GM12892 (cell line): ENCODE data around the gene TREML2.

Experiments
- POLR2A ChIP-seq: IDR thresholded peaks from 2 replicates; pipeline ENCODE4 v1.6.1; 2011; ENCODE audit warnings: low read depth, low read length, control low read depth
- POLR2AphosphoS5 ChIP-seq: IDR thresholded peaks from 2 replicates; pipeline ENCODE4 v1.6.1; 2011; ENCODE audit warnings: low read depth, low read length, control low read depth

DNA sequence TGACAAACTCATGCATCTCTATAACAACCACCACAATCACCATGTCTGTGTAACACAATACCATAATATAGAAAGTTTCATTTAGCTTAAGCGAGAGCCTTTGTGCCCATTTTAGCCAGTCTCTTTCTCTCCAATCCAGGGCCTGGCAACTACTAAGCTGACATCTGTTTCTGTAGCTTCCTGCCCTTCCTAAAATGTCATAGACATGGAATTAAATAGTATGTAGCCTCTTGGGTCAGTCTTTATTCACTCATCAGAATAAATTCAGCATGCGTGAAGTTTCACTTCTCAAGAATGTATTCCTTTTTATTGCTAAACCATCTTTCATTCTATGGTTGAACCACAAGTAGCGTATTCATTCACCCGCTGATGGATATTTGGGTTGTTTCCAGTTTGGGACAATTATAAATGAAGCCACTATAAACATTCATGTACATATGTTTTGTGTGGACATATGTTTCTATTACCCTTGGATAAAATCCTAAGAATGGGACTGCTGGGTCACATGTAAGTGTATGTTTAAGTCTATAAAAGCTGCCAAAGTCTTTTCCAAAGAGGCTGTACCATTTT, 36.3 kb downstream of the TREML2 start:
- TF ChIP-seq POLR2AphosphoS5 (no peak), POLR2A (no peak)
